PFSK-1 (cell line): ENCODE results near the gene TAPBP.

Source experiments
- FOXP2 ChIP-seq: optimal IDR thresholded peaks from 2 replicates; pipeline ENCODE3; 2011; ENCODE audit warnings: borderline replicate concordance, control low read depth, inconsistent platforms; ENCODE audit not compliant: insufficient read depth; ENCODE audit errors: extremely low read length, extremely low read depth
- POLR2AphosphoS5 ChIP-seq: IDR thresholded peaks from 2 replicates; pipeline ENCODE4 v1.6.1; 2012; ENCODE audit warnings: low read depth, mild to moderate bottlenecking, control low read depth, low read length, moderate library complexity
- REST ChIP-seq, 2 experiments: IDR thresholded peaks; 2 replicates each; pipeline versions ENCODE4 v1.6.1 to v1.8.0; 2011 to 2012; ENCODE audit warnings: low read depth in 2 of 2, low read length in 2 of 2, control low read depth in 1 of 2, inconsistent platforms in 1 of 2, mild to moderate bottlenecking in 1 of 2, moderate library complexity in 1 of 2; ENCODE audit not compliant: insufficient read depth in 1 of 2
- SIN3A ChIP-seq: IDR thresholded peaks from 2 replicates; pipeline ENCODE4 v1.6.1; 2012; ENCODE audit warnings: mild to moderate bottlenecking, low read length, moderate library complexity, borderline replicate concordance; ENCODE audit not compliant: insufficient read depth
- TAF1 ChIP-seq: IDR thresholded peaks from 2 replicates; pipeline ENCODE4 v1.6.1; 2012; ENCODE audit warnings: low read length, control low read depth, borderline replicate concordance; ENCODE audit not compliant: insufficient read depth

GRCh38 chr6:33329058-33329457 lies 15.2 kb upstream of the TAPBP start:
- no peak for TF ChIP-seq REST (IDR thresholded peaks at IDR 0.05; ENCODE audit: insufficient read depth in 1 of 2, low read depth in 2 of 2, low read length in 2 of 2)
- TF ChIP-seq POLR2AphosphoS5 = no peak
- no peak for TF ChIP-seq SIN3A
- no peak for TF ChIP-seq TAF1
- TF ChIP-seq FOXP2 = no peak
